HG03045 (cell line): ENCODE results near the gene NOTUM.
"Not testable (repeated sequence)": the region's sequence is repeated elsewhere in the genome, so short reads cannot be mapped to it uniquely, and the experiment has no call there.

ENCODE experiments used
- ATAC-seq: cut with Tn5 transposase; IDR thresholded peaks from one replicate; pipeline ENCODE4 v1.9.1; 2021; ENCODE audit warnings: mild to moderate bottlenecking, moderate library complexity; ENCODE audit not compliant: unreplicated experiment

NOTUM gene

DNA sequence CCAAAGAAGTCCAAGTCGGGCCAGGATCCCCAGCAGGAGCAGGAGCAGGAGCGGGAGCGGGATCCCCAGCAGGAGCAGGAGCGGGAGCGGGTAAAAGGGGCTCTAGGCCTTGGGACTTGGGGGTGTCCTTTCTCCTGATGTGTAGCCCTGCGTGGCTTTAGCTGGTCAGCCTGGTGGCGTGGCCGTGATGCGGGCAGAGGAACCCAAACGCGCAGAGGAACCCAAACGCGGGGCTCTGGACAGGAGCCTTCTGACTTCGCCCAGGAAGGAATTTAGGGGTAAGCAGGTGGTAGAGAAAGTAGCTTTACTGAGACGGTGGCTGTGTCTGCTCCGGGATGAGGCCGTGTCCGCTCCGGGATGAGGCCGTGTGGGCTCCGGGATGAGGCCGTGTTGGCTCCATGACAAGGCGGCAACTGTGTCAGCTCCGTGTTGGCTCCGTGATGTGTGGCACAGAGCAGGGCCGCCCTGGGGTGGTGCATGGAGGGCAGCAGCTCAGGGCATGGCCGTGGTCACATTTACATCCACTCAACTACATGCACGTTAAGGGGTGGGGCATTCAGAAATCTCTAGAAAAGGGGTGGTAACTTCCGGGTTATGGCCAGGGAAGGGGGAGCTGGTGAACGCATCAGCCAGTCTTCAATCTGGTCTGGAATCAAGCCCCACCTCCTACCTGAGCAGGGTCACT is 35.9 kb upstream of the NOTUM start:
- no peak for ATAC-seq

GRCh38 chr17:81996232-81996756 is 35.3 kb upstream of the NOTUM start:
- ATAC-seq = no peak

DNA sequence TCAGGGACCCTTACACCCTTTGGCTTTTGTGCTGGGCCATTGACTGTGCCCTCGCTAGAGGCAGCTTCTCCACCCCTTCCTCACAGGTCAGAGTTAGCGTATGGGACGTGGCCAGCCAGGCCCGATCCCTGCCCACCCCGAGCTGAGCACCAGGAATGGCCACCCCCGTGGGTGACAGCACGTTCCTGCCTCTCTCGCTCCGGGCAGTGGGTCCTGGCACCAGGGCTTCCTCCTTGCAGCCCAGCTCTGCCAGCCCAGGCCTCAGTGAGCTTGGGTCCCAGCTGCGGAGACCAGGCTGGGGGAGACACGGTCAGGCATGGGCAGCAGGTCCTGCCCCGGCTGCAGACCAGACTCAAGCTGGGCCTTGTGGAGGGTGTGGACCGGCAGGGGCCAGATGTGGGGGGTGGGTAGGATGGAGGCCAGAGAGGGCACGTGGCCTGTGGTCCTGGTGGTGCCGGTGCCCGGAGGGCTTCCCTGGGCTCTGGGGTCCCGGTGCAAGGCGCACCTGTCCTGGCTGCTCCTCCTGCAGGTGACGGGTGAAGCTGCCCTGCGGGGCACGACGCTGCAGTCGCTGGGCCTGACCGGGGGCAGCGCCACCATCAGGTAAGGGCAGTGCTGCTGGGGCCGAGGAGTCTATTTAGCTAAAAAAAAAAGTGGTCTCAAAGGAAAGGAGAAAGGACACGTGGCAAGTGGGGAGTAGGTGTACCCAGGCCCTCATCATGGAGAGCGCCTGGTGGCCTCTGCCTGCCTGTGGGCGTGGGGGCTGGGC is 34.7 kb upstream of the NOTUM start:
- ATAC-seq = no peak

GRCh38 chr17:81994593-81995462 is 33.8 kb upstream of the NOTUM start:
- ATAC-seq = no peak

GRCh38 chr17:81993729-81994592 is 33.0 kb upstream of the NOTUM start:
- ATAC-seq = no peak

- ATAC-seq = no peak
These were observed 31.5 kb upstream of the NOTUM start for GRCh38 chr17:81992306-81993102.

GRCh38 chr17:81991684-81992305 is 30.8 kb upstream of the NOTUM start:
- no peak for ATAC-seq

DNA sequence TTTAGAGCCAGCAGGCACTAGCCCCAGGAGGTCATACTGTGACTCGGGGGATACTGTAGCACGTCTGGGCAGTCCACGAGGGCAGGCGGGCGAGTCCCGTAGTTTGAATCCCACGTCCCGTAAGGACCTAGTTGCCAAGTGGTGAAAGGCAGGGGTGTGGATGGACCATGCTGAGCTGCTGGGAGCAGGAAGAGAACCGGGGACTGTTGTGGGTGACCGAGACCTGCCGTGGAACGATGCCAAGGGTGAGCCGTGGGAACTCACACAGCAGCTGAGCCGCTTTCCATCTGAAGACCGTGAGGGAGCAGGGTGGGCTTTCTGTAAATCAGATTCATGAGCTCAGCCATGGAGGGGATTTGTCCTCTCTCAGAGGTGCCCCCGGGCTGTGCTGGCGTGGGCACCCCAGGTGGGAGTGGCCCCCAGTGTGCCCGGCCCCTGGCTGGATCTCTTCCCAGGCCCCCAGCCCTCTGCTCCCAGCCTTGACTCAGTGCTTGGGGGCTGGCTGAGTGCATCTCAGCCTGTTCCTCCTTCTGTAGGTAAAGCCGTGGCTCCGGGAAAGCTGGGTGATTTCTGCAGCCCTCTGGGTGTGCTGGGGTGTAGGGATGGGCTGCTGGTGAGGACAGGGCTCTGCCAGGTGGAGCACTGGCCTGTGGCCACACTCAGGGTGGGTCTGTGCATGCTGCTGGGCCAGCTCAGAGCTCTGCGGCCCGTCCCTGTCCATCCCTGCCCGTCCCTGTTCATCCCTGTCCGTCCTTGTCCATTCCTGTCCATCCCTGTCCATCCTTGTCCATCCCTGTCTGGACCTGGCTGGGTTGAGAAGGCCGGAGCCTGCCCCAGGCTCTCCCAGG is 30.1 kb upstream of the NOTUM start:
- no peak for ATAC-seq

- no peak for ATAC-seq
These were observed 26.3 kb upstream of the NOTUM start for GRCh38 chr17:81987161-81987770.

DNA sequence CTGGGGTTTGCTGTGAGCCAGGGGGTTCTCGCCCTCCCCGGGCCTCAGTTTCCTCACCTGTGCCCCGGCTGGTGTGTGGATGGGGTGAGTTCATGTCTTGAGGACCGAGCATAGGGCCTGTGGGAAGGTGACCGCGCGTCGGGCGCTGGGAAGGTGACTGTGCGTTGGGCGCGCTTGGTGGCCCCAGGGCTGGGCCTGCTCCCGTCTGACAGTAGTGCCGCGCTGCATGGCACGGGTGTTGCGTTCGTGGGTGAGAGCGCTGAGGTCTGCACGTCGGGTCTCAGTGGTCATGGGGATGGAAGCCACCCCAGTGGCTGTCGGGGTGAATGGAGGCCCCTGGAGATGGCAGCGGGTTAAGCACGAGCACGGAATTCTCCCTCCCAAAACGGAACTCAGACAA is 25.6 kb upstream of the NOTUM start:
- ATAC-seq = no peak

DNA sequence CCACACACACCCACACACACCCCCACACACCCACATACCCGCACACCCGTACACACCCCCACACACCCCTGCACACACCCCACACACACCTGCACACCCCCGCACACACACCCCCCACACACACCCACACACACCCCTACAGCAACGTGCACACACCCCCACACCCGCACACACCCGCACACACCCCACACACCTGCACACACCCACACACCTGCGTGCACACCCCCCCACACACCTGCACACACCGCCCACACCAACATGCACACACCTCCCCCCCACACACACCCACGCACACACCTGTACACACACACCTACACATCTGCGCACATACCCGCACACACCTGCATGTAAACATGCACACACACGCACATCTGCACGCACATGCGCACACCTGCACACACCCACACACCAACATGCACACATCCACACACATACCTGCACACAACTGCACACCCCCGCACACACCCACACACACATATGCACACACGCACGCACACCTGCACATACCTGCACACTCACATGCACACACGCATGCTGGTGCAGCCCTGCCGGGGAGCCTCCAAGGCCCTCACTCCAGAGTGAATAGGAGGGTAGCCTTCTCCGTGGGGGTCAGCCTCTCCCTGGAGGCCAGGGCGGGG is 23.9 kb upstream of the NOTUM start:
- ATAC-seq = no peak

GRCh38 chr17:81983639-81984373 is 22.8 kb upstream of the NOTUM start:
- no peak for ATAC-seq

DNA sequence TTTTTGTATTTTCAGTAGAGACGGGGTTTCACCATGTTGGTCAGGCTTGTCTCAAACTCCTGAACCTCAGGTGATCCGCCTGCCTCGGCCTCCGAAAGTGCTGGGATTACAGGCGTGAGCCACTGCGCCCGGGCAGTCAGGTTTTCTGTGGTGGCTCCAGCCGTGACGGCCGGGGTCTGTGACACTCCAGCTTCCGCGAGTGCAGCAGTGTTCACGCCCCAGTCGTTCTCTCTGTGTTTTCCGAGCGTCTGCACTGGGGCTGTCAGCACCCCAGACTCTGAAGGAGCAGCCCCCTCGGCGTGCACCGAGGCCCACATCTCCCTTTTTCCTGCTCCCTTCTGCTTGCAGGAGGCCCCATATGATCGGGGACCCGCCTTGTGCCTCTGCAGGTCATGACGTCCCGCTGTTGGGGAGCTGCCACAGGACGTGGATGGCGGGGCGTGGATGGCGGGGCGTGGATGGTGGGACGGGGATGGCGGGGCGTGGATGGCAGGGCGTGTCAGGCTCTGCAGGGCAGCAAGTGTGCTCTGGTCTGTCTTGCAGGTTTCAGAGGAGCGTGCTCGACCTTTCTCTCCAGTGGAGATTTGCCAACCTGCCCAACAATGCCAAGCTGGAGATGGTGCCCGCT is 22.1 kb upstream of the NOTUM start:
- no peak for ATAC-seq

- ATAC-seq = not testable (repeated sequence)
These were observed 20.5 kb upstream of the NOTUM start for GRCh38 chr17:81981511-81981910.

DNA sequence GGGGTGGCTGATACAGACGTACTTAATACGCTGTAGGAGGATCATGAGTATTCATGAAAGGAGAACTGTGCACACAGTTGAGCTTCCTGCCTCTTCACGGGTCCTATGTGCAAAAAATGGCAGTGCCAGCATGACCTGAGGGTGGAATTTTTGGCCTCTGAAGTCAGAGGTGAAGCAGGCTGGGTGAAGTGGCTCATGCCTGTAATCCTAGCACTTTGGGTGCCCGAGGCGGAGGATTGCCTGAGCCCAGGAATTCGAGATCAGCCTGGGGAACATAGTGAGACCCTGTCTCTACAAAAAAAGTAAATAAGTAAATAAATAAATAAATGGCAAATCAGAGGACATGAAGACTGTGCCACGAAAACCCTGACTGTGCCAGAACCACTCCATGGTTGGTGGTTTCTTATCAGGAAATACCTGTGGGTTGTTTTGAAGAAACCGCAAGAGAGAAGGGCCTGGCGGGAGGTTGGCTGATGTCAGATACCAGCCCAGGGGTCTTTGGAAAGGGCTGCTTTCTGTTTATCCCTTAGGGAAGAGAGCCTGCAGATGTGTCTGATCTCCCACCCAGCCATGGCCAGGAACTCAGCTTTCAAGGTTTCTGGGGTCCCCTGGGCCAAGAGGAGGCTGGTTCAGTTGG is 19.8 kb upstream of the NOTUM start:
- no peak for ATAC-seq

DNA sequence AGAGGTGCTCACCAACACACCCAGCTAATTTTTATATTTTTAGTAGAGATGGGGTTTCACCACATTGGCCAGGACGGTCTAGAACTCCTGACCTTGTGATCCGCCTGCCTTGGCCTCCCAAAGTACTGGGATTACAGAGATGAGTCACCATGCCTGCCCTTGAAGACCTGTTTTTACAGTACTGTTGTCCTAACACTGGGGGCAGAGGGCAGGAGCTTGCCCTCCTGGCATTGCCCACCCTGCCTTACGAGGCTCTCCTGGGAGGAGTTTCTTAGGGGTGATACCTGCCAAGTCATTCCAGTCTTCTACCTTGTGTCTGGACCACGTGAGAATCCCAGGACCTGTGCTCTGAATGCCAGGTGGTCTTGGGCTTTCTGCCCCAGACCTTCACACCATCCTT is 19.1 kb upstream of the NOTUM start:
- no peak for ATAC-seq
